ENCODE data around the gene FCER2.
"Not testable (repeated sequence)": the region's sequence is repeated elsewhere in the genome, so short reads cannot be mapped to it uniquely, and the experiment has no call there.

FCER2 gene

GRCh38 chr19:7701654-7702457 lies at the start of gene FCER2:
FCER2 (minus strand) TSS chr19:7702131; CDS start chr19:7699760, 2,371 bp downstream.
- DNase-seq = peak; percentile 91

GRCh38 chr19:7751157-7751783 lies 49.3 kb upstream of the FCER2 start:
- DNase-seq = no peak

GRCh38 chr19:7748756-7749155 lies 46.8 kb upstream of the FCER2 start:
- DNase-seq = peak; percentile 56

- no peak for DNase-seq
Measured at GRCh38 chr19:7748171-7748570, 46.2 kb upstream of the FCER2 start.

GRCh38 chr19:7746903-7747884 lies 45.3 kb upstream of the FCER2 start, which contains the start of gene CD209:
CD209 (minus strand) TSS chr19:7747534; CDS start chr19:7747511, 23 bp downstream.
- DNase-seq = peak; percentile 81

- DNase-seq = not testable (repeated sequence)
Measured at GRCh38 chr19:7746306-7746705, 44.4 kb upstream of the FCER2 start.

GRCh38 chr19:7744871-7745650 lies 43.1 kb upstream of the FCER2 start:
- no peak for DNase-seq

- DNase-seq = no peak
Measured at GRCh38 chr19:7744199-7744786, 42.4 kb upstream of the FCER2 start.

GRCh38 chr19:7743425-7743841 lies 41.5 kb upstream of the FCER2 start:
- no peak for DNase-seq

GRCh38 chr19:7742991-7743390 lies 41.1 kb upstream of the FCER2 start:
- DNase-seq = no peak

GRCh38 chr19:7742575-7742974 lies 40.6 kb upstream of the FCER2 start:
- no peak for DNase-seq

GRCh38 chr19:7740682-7741054 lies 38.7 kb upstream of the FCER2 start:
- peak; percentile 83 for DNase-seq

GRCh38 chr19:7739801-7740681 lies 38.1 kb upstream of the FCER2 start:
- DNase-seq = peak; percentile 83

GRCh38 chr19:7739211-7739755 lies 37.4 kb upstream of the FCER2 start:
- peak; percentile 40 for DNase-seq

- no peak for DNase-seq
Measured at GRCh38 chr19:7738023-7738422, 36.1 kb upstream of the FCER2 start.

- no peak for DNase-seq
Measured at GRCh38 chr19:7737215-7737614, 35.3 kb upstream of the FCER2 start.

GRCh38 chr19:7736148-7736547 lies 34.2 kb upstream of the FCER2 start:
- DNase-seq = no peak

GRCh38 chr19:7734220-7735203 lies 32.6 kb upstream of the FCER2 start:
- DNase-seq = peak; percentile 99

GRCh38 chr19:7733376-7733775 lies 31.4 kb upstream of the FCER2 start:
- DNase-seq = no peak
